ENCODE results near the gene CDC23. TPM values are rescaled to one million over a fixed set of nuclear protein-coding genes. Genes with fewer than 3 reads are reported as not detected.
"Not testable (repeated sequence)": the region's sequence is repeated elsewhere in the genome, so short reads cannot be mapped to it uniquely, and the experiment has no call there.

CDC23 gene
- polyA plus RNA-seq, 1 donor: 35.7 TPM

- no peak overlapping the region for H3K4me3 ChIP-seq (ENCODE audit: low read length)
- H3K4me1 ChIP-seq (ENCODE audit: control insufficient read depth, insufficient read depth, low read length): no peaks in the 10 kb centered on the region
- no CpG with 5 or more reads among the region's 1 CpG for WGBS (ENCODE audit: insufficient coverage, low lambda C conversion rate)
- H3K36me3 ChIP-seq (ENCODE audit: control insufficient read depth, insufficient read depth, low read length): no peaks in the 10 kb centered on the region
- H3K27me3 ChIP-seq (ENCODE audit: control insufficient read depth, insufficient read depth, low read length): no peaks in the 10 kb centered on the region
- no peaks in the 10 kb centered on the region for H3K9me3 ChIP-seq (ENCODE audit: control insufficient read depth, low read depth, low read length)
- H3K27ac ChIP-seq (ENCODE audit: low read length): no peak overlapping the region
- DNase-seq: no peak
Observed at GRCh38 chr5:138223532-138223931, 10.4 kb upstream of the CDC23 start.

- Histone ChIP-seq H3K4me3 (ENCODE audit: low read length) (no peak overlapping the region), H3K9me3 (ENCODE audit: control insufficient read depth, low read depth, low read length) (no peaks in the 10 kb centered on the region), H3K27me3 (ENCODE audit: control insufficient read depth, insufficient read depth, low read length) (no peaks in the 10 kb centered on the region), H3K4me1 (ENCODE audit: control insufficient read depth, insufficient read depth, low read length) (no peaks in the 10 kb centered on the region), H3K36me3 (ENCODE audit: control insufficient read depth, insufficient read depth, low read length) (no peaks in the 10 kb centered on the region), H3K27ac (ENCODE audit: low read length) (no peak overlapping the region)
- 94% methylated on average over 2 of the region's 2 CpGs for WGBS (ENCODE audit: insufficient coverage, low lambda C conversion rate)
- no peak for DNase-seq
Observed at GRCh38 chr5:138216799-138217198, 3.7 kb upstream of the CDC23 start.

GRCh38 chr5:138212828-138213160, 329 bp downstream of the CDC23 start:
- no CpG with 5 or more reads among the region's 8 CpGs for WGBS (ENCODE audit: insufficient coverage, low lambda C conversion rate)
- no peak for DNase-seq
- Histone ChIP-seq H3K36me3 (ENCODE audit: control insufficient read depth, insufficient read depth, low read length) (peaks cover 8% of the 10 kb centered on the region), H3K4me1 (ENCODE audit: control insufficient read depth, insufficient read depth, low read length) (no peaks in the 10 kb centered on the region), H3K9me3 (ENCODE audit: control insufficient read depth, low read depth, low read length) (no peaks in the 10 kb centered on the region), H3K4me3 (ENCODE audit: low read length) (peak overlapping the region; percentile 97), H3K27ac (ENCODE audit: low read length) (peak overlapping the region; percentile 62), H3K27me3 (ENCODE audit: control insufficient read depth, insufficient read depth, low read length) (no peaks in the 10 kb centered on the region)

GRCh38 chr5:138210985-138211384, 2.1 kb downstream of the CDC23 start:
- H3K4me1 ChIP-seq (ENCODE audit: control insufficient read depth, insufficient read depth, low read length): no peaks in the 10 kb centered on the region
- H3K27ac ChIP-seq (ENCODE audit: low read length): no peak overlapping the region
- DNase-seq: no peak
- 100% methylated on average over 1 of the region's 3 CpGs for whole genome bisulfite sequencing (ENCODE audit: insufficient coverage, low lambda C conversion rate)
- H3K4me3 ChIP-seq (ENCODE audit: low read length): no peak overlapping the region
- H3K36me3 ChIP-seq (ENCODE audit: control insufficient read depth, insufficient read depth, low read length): peaks cover 13% of the 10 kb centered on the region
- no peaks in the 10 kb centered on the region for H3K9me3 ChIP-seq (ENCODE audit: control insufficient read depth, low read depth, low read length)
- H3K27me3 ChIP-seq (ENCODE audit: control insufficient read depth, insufficient read depth, low read length): no peaks in the 10 kb centered on the region

GRCh38 chr5:138193859-138194258, 19.3 kb downstream of the CDC23 start:
- not testable (repeated sequence) for H3K4me1 ChIP-seq (ENCODE audit: control insufficient read depth, insufficient read depth, low read length); H3K4me3 ChIP-seq (ENCODE audit: low read length); H3K9me3 ChIP-seq (ENCODE audit: control insufficient read depth, low read depth, low read length); DNase-seq; H3K27me3 ChIP-seq (ENCODE audit: control insufficient read depth, insufficient read depth, low read length); H3K27ac ChIP-seq (ENCODE audit: low read length)
- peaks cover 66% of the 10 kb centered on the region for H3K36me3 ChIP-seq (ENCODE audit: control insufficient read depth, insufficient read depth, low read length)
- no CpG with 5 or more reads among the region's 8 CpGs for WGBS (ENCODE audit: insufficient coverage, low lambda C conversion rate)

GRCh38 chr5:138192826-138193225, 20.3 kb downstream of the CDC23 start:
- 100% methylated on average over 1 of the region's 3 CpGs for WGBS (ENCODE audit: insufficient coverage, low lambda C conversion rate)
- no peak for DNase-seq
- Histone ChIP-seq H3K9me3 (ENCODE audit: control insufficient read depth, low read depth, low read length) (no peaks in the 10 kb centered on the region), H3K27ac (ENCODE audit: low read length) (no peak overlapping the region), H3K4me1 (ENCODE audit: control insufficient read depth, insufficient read depth, low read length) (no peaks in the 10 kb centered on the region), H3K36me3 (ENCODE audit: control insufficient read depth, insufficient read depth, low read length) (peaks cover 66% of the 10 kb centered on the region), H3K4me3 (ENCODE audit: low read length) (no peak overlapping the region), H3K27me3 (ENCODE audit: control insufficient read depth, insufficient read depth, low read length) (no peaks in the 10 kb centered on the region)

GRCh38 chr5:138188626-138189025, 24.5 kb downstream of the CDC23 start:
- no peaks in the 10 kb centered on the region for H3K4me1 ChIP-seq (ENCODE audit: control insufficient read depth, insufficient read depth, low read length)
- H3K36me3 ChIP-seq (ENCODE audit: control insufficient read depth, insufficient read depth, low read length): peaks cover 81% of the 10 kb centered on the region
- no peak overlapping the region for H3K4me3 ChIP-seq (ENCODE audit: low read length)
- no CpG with 5 or more reads among the region's 3 CpGs for WGBS (ENCODE audit: insufficient coverage, low lambda C conversion rate)
- no peaks in the 10 kb centered on the region for H3K27me3 ChIP-seq (ENCODE audit: control insufficient read depth, insufficient read depth, low read length)
- no peak for DNase-seq
- H3K27ac ChIP-seq (ENCODE audit: low read length): no peak overlapping the region
- no peaks in the 10 kb centered on the region for H3K9me3 ChIP-seq (ENCODE audit: control insufficient read depth, low read depth, low read length)

GRCh38 chr5:138186002-138186447, 27.1 kb downstream of the CDC23 start:
- no peak overlapping the region for H3K27ac ChIP-seq (ENCODE audit: low read length)
- no peaks in the 10 kb centered on the region for H3K27me3 ChIP-seq (ENCODE audit: control insufficient read depth, insufficient read depth, low read length)
- H3K36me3 ChIP-seq (ENCODE audit: control insufficient read depth, insufficient read depth, low read length): peaks cover 80% of the 10 kb centered on the region
- H3K4me3 ChIP-seq (ENCODE audit: low read length): no peak overlapping the region
- H3K4me1 ChIP-seq (ENCODE audit: control insufficient read depth, insufficient read depth, low read length): no peaks in the 10 kb centered on the region
- DNase-seq: no peak
- no peaks in the 10 kb centered on the region for H3K9me3 ChIP-seq (ENCODE audit: control insufficient read depth, low read depth, low read length)
- no CpG with 5 or more reads among the region's 2 CpGs for WGBS (ENCODE audit: insufficient coverage, low lambda C conversion rate)

GRCh38 chr5:138182808-138183207, 30.3 kb downstream of the CDC23 start:
- no peak for DNase-seq
- no CpG with 5 or more reads among the region's 6 CpGs for WGBS (ENCODE audit: insufficient coverage, low lambda C conversion rate)
- Histone ChIP-seq H3K27me3 (ENCODE audit: control insufficient read depth, insufficient read depth, low read length) (no peaks in the 10 kb centered on the region), H3K36me3 (ENCODE audit: control insufficient read depth, insufficient read depth, low read length) (peaks cover 56% of the 10 kb centered on the region), H3K4me3 (ENCODE audit: low read length) (no peak overlapping the region), H3K4me1 (ENCODE audit: control insufficient read depth, insufficient read depth, low read length) (peaks cover 10% of the 10 kb centered on the region), H3K9me3 (ENCODE audit: control insufficient read depth, low read depth, low read length) (no peaks in the 10 kb centered on the region), H3K27ac (ENCODE audit: low read length) (no peak overlapping the region)

- no peaks in the 10 kb centered on the region for H3K27me3 ChIP-seq (ENCODE audit: control insufficient read depth, insufficient read depth, low read length)
- peaks cover 51% of the 10 kb centered on the region for H3K36me3 ChIP-seq (ENCODE audit: control insufficient read depth, insufficient read depth, low read length)
- H3K27ac ChIP-seq (ENCODE audit: low read length): no peak overlapping the region
- peaks cover 10% of the 10 kb centered on the region for H3K4me1 ChIP-seq (ENCODE audit: control insufficient read depth, insufficient read depth, low read length)
- no CpG with 5 or more reads among the region's 5 CpGs for WGBS (ENCODE audit: insufficient coverage, low lambda C conversion rate)
- no peaks in the 10 kb centered on the region for H3K9me3 ChIP-seq (ENCODE audit: control insufficient read depth, low read depth, low read length)
- no peak for DNase-seq
- H3K4me3 ChIP-seq (ENCODE audit: low read length): no peak overlapping the region
Observed at GRCh38 chr5:138180841-138181240, 32.3 kb downstream of the CDC23 start.

GRCh38 chr5:138180183-138180782, 32.8 kb downstream of the CDC23 start:
- H3K36me3 ChIP-seq (ENCODE audit: control insufficient read depth, insufficient read depth, low read length): peaks cover 51% of the 10 kb centered on the region
- H3K27me3 ChIP-seq (ENCODE audit: control insufficient read depth, insufficient read depth, low read length): no peaks in the 10 kb centered on the region
- no peaks in the 10 kb centered on the region for H3K9me3 ChIP-seq (ENCODE audit: control insufficient read depth, low read depth, low read length)
- no peak overlapping the region for H3K27ac ChIP-seq (ENCODE audit: low read length)
- DNase-seq: peak; percentile 63 to 77
- 100% methylated on average over 1 of the region's 5 CpGs for WGBS (ENCODE audit: insufficient coverage, low lambda C conversion rate)
- H3K4me1 ChIP-seq (ENCODE audit: control insufficient read depth, insufficient read depth, low read length): peaks cover 10% of the 10 kb centered on the region
- peak overlapping the region; percentile 88 for H3K4me3 ChIP-seq (ENCODE audit: low read length)

All from large intestine (tissue), 3 donors.